Astrocyte (in vitro differentiated cells and primary cell): ENCODE data around the gene SIGLEC9.

ENCODE experiments used
- CTCF ChIP-seq: IDR thresholded peaks from 2 replicates; pipeline ENCODE4 v1.5.1; 2011; ENCODE audit warnings: low read depth, mild to moderate bottlenecking, inconsistent platforms, low read length, moderate library complexity; ENCODE audit not compliant: insufficient read depth
- EZH2 ChIP-seq: IDR thresholded peaks from 2 replicates; pipeline ENCODE4 v1.6.1; 2012; ENCODE audit warnings: mild to moderate bottlenecking, low read length, inconsistent platforms; ENCODE audit not compliant: insufficient read depth

GRCh38 chr19:51081476-51081875 is 43.2 kb upstream of the SIGLEC9 start:
- TF ChIP-seq CTCF (no peak), EZH2 (no peak)
